Measurements from ENCODE around the gene RAB3IP. TPM values are rescaled to one million over a fixed set of nuclear protein-coding genes. Genes with fewer than 3 reads are reported as not detected.

RAB3IP gene
- total and polyA plus RNA-seq, 7 experiments from 2014 or later: 23.5 to 34.0 (median 25.8) TPM

DNA sequence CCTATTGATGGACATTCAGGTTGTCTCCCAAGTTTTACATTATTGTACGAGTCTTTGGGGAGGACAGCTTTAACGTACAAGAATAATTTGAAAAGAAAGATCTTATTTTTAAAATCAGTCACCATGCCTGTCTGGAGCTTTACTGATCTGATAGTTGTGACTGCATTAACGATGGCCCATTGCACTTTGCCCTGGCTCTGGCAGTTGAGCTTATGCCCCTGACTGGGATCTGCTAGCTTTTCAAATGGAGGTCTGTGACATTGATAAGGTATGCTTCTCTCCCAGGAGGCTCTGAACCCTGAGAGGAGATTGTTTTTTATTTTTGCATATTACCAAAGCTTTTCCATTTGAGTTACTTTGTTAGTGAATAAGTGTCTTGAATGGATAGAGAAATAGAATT lies 17.9 kb upstream of the RAB3IP start:
- H3K36me3 ChIP-seq (ENCODE audit: control insufficient read depth in 2 of 3, insufficient read depth in 3 of 3, low read length in 3 of 3): no peaks in the 10 kb centered on the region
- no peak overlapping the region for H3K27ac Mint-ChIP-seq
- ChIA-PET POLR2A (no interaction called here), CTCF (interaction anchor here (0.7 kb wide), 1 partner anchor 433 kb away, joined by 3 read pairs; no protein-coding TSS in a partner anchor)
- no peaks in the 10 kb centered on the region for H3K9me3 ChIP-seq (ENCODE audit: control insufficient read depth in 2 of 3, low read length in 3 of 3)
- ATAC-seq (no peak), DNase-seq (no peak)
- H3K4me3 ChIP-seq (ENCODE audit: low read length): no peak overlapping the region
- peaks cover 6 to 37% (median 24%) of the 10 kb centered on the region in 5 donors for H3K27me3 Mint-ChIP-seq
- H3K4me1 Mint-ChIP-seq: no peaks in the 10 kb centered on the region
- peaks cover 0 to 13% (median 0%) of the 10 kb centered on the region in 11 donors for H3K9me3 Mint-ChIP-seq
- H3K27me3 ChIP-seq (ENCODE audit: control insufficient read depth in 2 of 2, insufficient read depth in 2 of 2, low read length in 2 of 2): no peaks in the 10 kb centered on the region
- no peak overlapping the region for H3K4me3 Mint-ChIP-seq
- peaks cover 0 to 7% (median 0%) of the 10 kb centered on the region in 5 donors for H3K36me3 Mint-ChIP-seq
- no peak overlapping the region for H3K27ac ChIP-seq (ENCODE audit: low read depth, low read length)
- intact Hi-C loops (cut with micrococcal nuclease): no loop called here
- no peaks in the 10 kb centered on the region for H3K4me1 ChIP-seq (ENCODE audit: control insufficient read depth in 2 of 2, insufficient read depth in 2 of 2, low read length in 2 of 2)

DNA sequence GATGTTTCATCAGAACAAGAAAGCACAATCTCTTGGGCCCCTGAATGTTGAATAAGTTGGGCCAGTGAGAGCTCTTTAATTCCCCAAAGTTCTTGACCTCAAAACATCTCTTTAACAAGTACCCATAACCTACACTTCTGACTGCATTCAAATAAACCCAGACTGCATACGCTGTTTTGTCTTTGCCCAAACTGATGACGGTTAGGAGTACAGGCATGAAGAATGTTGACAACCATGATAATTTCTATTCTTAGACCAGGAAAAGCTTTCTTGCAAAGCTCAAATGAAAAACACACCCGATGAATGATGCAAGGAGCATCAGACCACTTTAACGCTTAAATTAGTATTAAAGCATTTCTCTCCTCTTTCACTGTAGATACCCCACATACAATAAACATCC lies 11.7 kb upstream of the RAB3IP start:
- no peaks in the 10 kb centered on the region for H3K27me3 ChIP-seq (ENCODE audit: control insufficient read depth in 2 of 2, insufficient read depth in 2 of 2, low read length in 2 of 2)
- no peak overlapping the region for H3K4me3 ChIP-seq (ENCODE audit: low read length)
- ChIA-PET POLR2A (no interaction called here), CTCF (no interaction called here)
- no peaks in the 10 kb centered on the region for H3K4me1 ChIP-seq (ENCODE audit: control insufficient read depth in 2 of 2, insufficient read depth in 2 of 2, low read length in 2 of 2)
- H3K4me3 Mint-ChIP-seq: no peak overlapping the region
- no peaks in the 10 kb centered on the region for H3K9me3 ChIP-seq (ENCODE audit: control insufficient read depth in 2 of 3, low read length in 3 of 3)
- H3K27me3 Mint-ChIP-seq: peaks cover 0 to 49% (median 17%) of the 10 kb centered on the region in 5 donors
- H3K36me3 Mint-ChIP-seq: peaks cover 0 to 7% (median 0%) of the 10 kb centered on the region in 5 donors
- intact Hi-C loops (cut with micrococcal nuclease): no loop called here
- H3K4me1 Mint-ChIP-seq: no peaks in the 10 kb centered on the region
- H3K27ac Mint-ChIP-seq: no peak overlapping the region
- no peaks in the 10 kb centered on the region for H3K36me3 ChIP-seq (ENCODE audit: control insufficient read depth in 2 of 3, insufficient read depth in 3 of 3, low read length in 3 of 3)
- H3K9me3 Mint-ChIP-seq: peaks cover 0 to 13% (median 0%) of the 10 kb centered on the region in 11 donors
- ATAC-seq: no peak
- H3K27ac ChIP-seq (ENCODE audit: low read depth, low read length): no peak overlapping the region
- no peak for DNase-seq

DNA sequence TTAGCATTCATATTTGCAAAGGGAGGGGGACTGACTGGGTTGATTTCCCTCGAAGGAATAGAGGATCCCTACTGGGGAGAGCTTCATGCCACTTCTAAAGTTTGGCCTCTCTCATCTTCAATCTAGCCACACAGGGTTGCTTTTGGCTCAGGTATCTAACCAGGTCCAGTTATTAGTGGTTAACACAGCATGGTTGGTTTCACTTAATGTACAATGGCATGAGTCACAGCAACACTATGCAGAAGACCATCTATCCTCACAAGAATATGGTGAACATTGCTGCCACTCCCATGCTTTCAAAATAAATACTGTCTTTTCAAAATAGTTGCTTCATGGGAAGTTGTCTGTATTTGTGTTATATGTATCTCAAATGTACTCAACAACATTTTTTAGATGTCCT lies 6.6 kb upstream of the RAB3IP start:
- no peak for ATAC-seq
- intact Hi-C loops (cut with micrococcal nuclease): no loop called here

DNA sequence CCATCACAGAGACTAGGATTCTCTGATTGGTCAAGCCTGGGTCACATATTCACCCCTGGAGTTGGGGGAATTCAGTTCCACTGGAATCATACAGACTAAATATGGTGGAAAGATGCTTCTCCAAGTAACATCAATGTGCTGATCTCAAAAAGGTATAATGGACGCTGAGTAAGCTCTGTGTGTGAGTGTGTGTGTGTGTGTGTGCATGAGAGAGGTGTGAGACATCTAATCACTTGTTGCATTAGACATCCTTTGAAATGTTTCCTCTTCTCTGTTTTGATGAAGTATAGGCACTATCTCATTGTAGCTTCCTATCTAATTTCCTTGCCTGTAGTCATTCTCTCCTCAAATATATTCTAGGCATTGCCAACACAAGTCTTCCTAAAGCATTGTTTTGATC lies 5.0 kb upstream of the RAB3IP start:
- POLR2A ChIA-PET: no interaction called here
- H3K27me3 ChIP-seq (ENCODE audit: control insufficient read depth in 2 of 2, insufficient read depth in 2 of 2, low read length in 2 of 2): no peaks in the 10 kb centered on the region

More for the DNA sequence above, 6.6 kb upstream of the RAB3IP start:
- Histone ChIP-seq H3K27ac (ENCODE audit: low read depth, low read length) (no peak overlapping the region), H3K4me1 (ENCODE audit: control insufficient read depth in 2 of 2, insufficient read depth in 2 of 2, low read length in 2 of 2) (no peaks in the 10 kb centered on the region), H3K9me3 (ENCODE audit: control insufficient read depth in 2 of 3, low read length in 3 of 3) (no peaks in the 10 kb centered on the region), H3K4me3 (ENCODE audit: low read length) (no peak overlapping the region), H3K36me3 (ENCODE audit: control insufficient read depth in 2 of 3, insufficient read depth in 3 of 3, low read length in 3 of 3) (no peaks in the 10 kb centered on the region), H3K27me3 (ENCODE audit: control insufficient read depth in 2 of 2, insufficient read depth in 2 of 2, low read length in 2 of 2) (no peaks in the 10 kb centered on the region)
- Mint-ChIP-seq H3K4me1 (no peaks in the 10 kb centered on the region), H3K36me3 (no peaks in the 10 kb centered on the region), H3K27ac (no peak overlapping the region), H3K9me3 (no peaks in the 10 kb centered on the region), H3K27me3 (peaks cover 0 to 56% (median 6%) of the 10 kb centered on the region in 5 donors), H3K4me3 (no peak overlapping the region)
- CTCF ChIA-PET: no interaction called here
- POLR2A ChIA-PET: no interaction called here
- no peak for DNase-seq

DNA sequence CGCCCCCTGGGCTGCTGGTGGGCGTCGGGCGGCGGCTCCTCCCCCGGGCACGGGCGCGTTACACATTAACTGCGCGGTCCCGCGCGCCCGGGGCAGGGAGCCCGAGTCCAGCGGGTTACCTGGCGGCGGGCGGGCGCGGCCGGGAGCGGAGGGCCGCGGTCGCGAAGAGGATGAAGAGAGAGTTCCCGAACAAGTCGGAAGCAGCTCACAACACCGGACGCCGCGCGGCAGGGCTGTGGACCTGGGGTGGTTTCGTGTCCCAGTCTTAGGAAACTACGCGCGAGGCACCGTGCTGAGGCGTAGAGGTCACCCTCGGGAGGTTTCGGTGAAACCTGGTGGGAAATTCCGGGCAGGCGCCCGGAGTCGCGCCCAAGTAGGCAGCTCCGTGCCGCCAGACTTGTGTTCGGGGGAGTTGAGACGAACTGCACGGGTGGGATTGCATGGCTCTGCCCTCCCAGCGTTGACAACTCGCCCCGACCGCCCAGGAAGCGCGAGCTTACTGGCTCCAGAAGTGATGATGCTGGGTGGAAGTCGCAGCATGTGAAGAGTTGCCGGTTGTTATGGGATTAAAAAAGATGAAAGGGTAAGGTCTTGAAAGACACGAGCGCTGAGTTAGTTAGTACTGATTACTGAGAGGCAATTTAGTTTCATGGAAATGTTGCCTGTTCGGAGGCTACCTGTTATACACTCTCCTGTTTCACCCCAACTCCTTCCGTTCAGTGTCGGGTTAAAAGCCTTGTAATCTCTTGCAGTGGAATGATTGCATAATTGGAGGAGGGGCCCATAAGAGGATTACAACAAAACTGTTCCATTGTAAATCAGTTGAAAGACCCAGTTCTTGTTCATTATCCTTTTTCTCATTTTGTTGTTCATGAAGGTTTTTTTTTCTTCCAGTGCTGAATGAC lies 879 bp downstream of the RAB3IP start:
- Histone ChIP-seq H3K36me3 (ENCODE audit: control insufficient read depth in 2 of 3, insufficient read depth in 3 of 3, low read length in 3 of 3) (no peaks in the 10 kb centered on the region), H3K27me3 (ENCODE audit: control insufficient read depth in 2 of 2, insufficient read depth in 2 of 2, low read length in 2 of 2) (no peaks in the 10 kb centered on the region), H3K9me3 (ENCODE audit: control insufficient read depth in 2 of 3, low read length in 3 of 3) (no peaks in the 10 kb centered on the region), H3K27ac (ENCODE audit: low read depth, low read length) (peak overlapping the region; percentile 78), H3K4me1 (ENCODE audit: control insufficient read depth in 2 of 2, insufficient read depth in 2 of 2, low read length in 2 of 2) (peaks cover 0 to 8% of the 10 kb centered on the region in 2 donors), H3K4me3 (ENCODE audit: low read length) (peak overlapping the region; percentile 82)
- Mint-ChIP-seq H3K9me3 (no peaks in the 10 kb centered on the region), H3K4me3 (peak overlapping the region; percentile 84 to 95 (median 89)), H3K4me1 (peaks cover 14 to 38% (median 30%) of the 10 kb centered on the region in 7 donors), H3K27me3 (peaks cover 0 to 32% (median 0%) of the 10 kb centered on the region in 5 donors), H3K27ac (peak overlapping the region; percentile 40 to 92 (median 81)), H3K36me3 (peaks cover 0 to 3% (median 0%) of the 10 kb centered on the region in 5 donors)
- peak; percentile 51 for ATAC-seq
- ChIA-PET CTCF (interaction anchor here (0.6 kb wide), 1 partner anchor 13 kb away, joined by 5 read pairs; no protein-coding TSS in a partner anchor), POLR2A (interaction anchor here (1.0 to 1.4 kb wide), 2 partner anchors 8 to 409 kb away, joined by 5 to 10 read pairs; no protein-coding TSS in a partner anchor)
- peak; percentile 47 to 80 (median 72) for DNase-seq
- intact Hi-C loops (cut with micrococcal nuclease): loop anchor here (2.0 to 5.0 kb wide), 13 partner anchors 78 to 1948 kb away; partner anchors contain the start of genes KCNMB4 (in 2 of the 2), TMEM19 (in 2 of the 2), CNOT2 (in 1 of the 2) and CPM (in 1 of the 2)

More for the DNA sequence above, 5.0 kb upstream of the RAB3IP start:
- no peak overlapping the region for H3K4me3 ChIP-seq (ENCODE audit: low read length)
- Mint-ChIP-seq H3K27ac (no peak overlapping the region), H3K9me3 (no peaks in the 10 kb centered on the region), H3K27me3 (peaks cover 0 to 61% (median 6%) of the 10 kb centered on the region in 5 donors), H3K4me3 (no peak overlapping the region), H3K36me3 (no peaks in the 10 kb centered on the region), H3K4me1 (peaks cover 0 to 5% (median 4%) of the 10 kb centered on the region in 7 donors)
- no peak overlapping the region for H3K27ac ChIP-seq (ENCODE audit: low read depth, low read length)
- no peaks in the 10 kb centered on the region for H3K4me1 ChIP-seq (ENCODE audit: control insufficient read depth in 2 of 2, insufficient read depth in 2 of 2, low read length in 2 of 2)
- DNase-seq: no peak
- H3K36me3 ChIP-seq (ENCODE audit: control insufficient read depth in 2 of 3, insufficient read depth in 3 of 3, low read length in 3 of 3): no peaks in the 10 kb centered on the region
- no peaks in the 10 kb centered on the region for H3K9me3 ChIP-seq (ENCODE audit: control insufficient read depth in 2 of 3, low read length in 3 of 3)
- CTCF ChIA-PET: no interaction called here
- intact Hi-C loops (cut with micrococcal nuclease): no loop called here
- no peak for ATAC-seq

DNA sequence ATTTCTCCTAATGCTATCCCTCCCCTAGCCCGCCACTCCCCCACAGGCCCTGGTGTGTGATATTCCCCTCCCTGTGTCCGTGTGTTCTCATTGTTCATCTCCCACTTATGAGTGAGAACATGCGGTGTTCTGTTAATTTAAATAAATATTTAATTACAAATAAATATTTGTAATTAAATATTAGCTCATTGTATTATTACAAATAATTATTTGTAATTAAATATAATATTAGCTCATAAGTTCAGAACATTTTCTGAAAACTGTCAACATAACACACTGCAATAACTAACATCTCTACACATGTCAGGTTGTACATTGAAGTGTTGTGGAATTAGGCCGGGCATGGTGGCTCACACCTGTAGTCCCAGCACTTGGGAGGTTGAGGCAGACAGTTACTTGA lies 5.4 kb downstream of the RAB3IP start:
- H3K27me3 Mint-ChIP-seq: peaks cover 0 to 6% (median 0%) of the 10 kb centered on the region in 5 donors
- DNase-seq (no peak), ATAC-seq (no peak)
- no peak overlapping the region for H3K27ac Mint-ChIP-seq
- intact Hi-C loops (cut with micrococcal nuclease): no loop called here
- H3K27me3 ChIP-seq (ENCODE audit: control insufficient read depth in 2 of 2, insufficient read depth in 2 of 2, low read length in 2 of 2): no peaks in the 10 kb centered on the region
- peaks cover 0 to 3% (median 0%) of the 10 kb centered on the region in 5 donors for H3K36me3 Mint-ChIP-seq
- POLR2A ChIA-PET: no interaction called here
- peaks cover 10 to 44% (median 26%) of the 10 kb centered on the region in 7 donors for H3K4me1 Mint-ChIP-seq
- H3K36me3 ChIP-seq (ENCODE audit: control insufficient read depth in 2 of 3, insufficient read depth in 3 of 3, low read length in 3 of 3): no peaks in the 10 kb centered on the region
- H3K4me3 Mint-ChIP-seq: no peak overlapping the region
- CTCF ChIA-PET: no interaction called here
- H3K9me3 ChIP-seq (ENCODE audit: control insufficient read depth in 2 of 3, low read length in 3 of 3): no peaks in the 10 kb centered on the region
- H3K4me3 ChIP-seq (ENCODE audit: low read length): no peak overlapping the region
- H3K27ac ChIP-seq (ENCODE audit: low read depth, low read length): no peak overlapping the region
- peaks cover 0 to 8% of the 10 kb centered on the region in 2 donors for H3K4me1 ChIP-seq (ENCODE audit: control insufficient read depth in 2 of 2, insufficient read depth in 2 of 2, low read length in 2 of 2)
- H3K9me3 Mint-ChIP-seq: no peaks in the 10 kb centered on the region
